HEK293 (cell line): ENCODE results near the gene NPAS2.

ENCODE experiments used
- CTCF ChIP-seq: fragments of 450-650 bp; formaldehyde crosslinking; IDR thresholded peaks from 2 replicates; pipeline ENCODE4 v1.5.1; 2016; ENCODE audit warnings: missing biosample characterization, missing genetic modification characterization
- REST ChIP-seq: fragments of 450-650 bp; formaldehyde crosslinking; IDR thresholded peaks from 2 replicates; pipeline ENCODE4 v1.5.1; 2016; ENCODE audit warnings: missing biosample characterization, missing genetic modification characterization
- TCF7L2 ChIP-seq: IDR thresholded peaks from 2 replicates; pipeline ENCODE4 v1.6.1; 2011; ENCODE audit warnings: low read depth, mild to moderate bottlenecking, inconsistent platforms, low read length, moderate library complexity, borderline replicate concordance
- YY1 ChIP-seq: fragments of 450-650 bp; formaldehyde crosslinking; IDR thresholded peaks from 2 replicates; pipeline ENCODE4 v1.5.1; 2018; ENCODE audit warnings: missing biosample characterization, missing genetic modification characterization
- ZBTB8A ChIP-seq: fragments of 450-650 bp; formaldehyde crosslinking; IDR thresholded peaks from 2 replicates; pipeline ENCODE4 v1.5.1; 2016; ENCODE audit warnings: missing biosample characterization, missing genetic modification characterization
- ZFP37 ChIP-seq: fragments of 450-650 bp; formaldehyde crosslinking; IDR thresholded peaks from 2 replicates; pipeline ENCODE4 v1.5.1; 2016; ENCODE audit warnings: missing biosample characterization, missing genetic modification characterization
- ZNF140 ChIP-seq: fragments of 450-650 bp; formaldehyde crosslinking; IDR thresholded peaks from 2 replicates; pipeline ENCODE4 v1.5.1; 2016; ENCODE audit warnings: missing biosample characterization, missing genetic modification characterization
- ZNF146 ChIP-seq: fragments of 450-650 bp; formaldehyde crosslinking; IDR thresholded peaks from 2 replicates; pipeline ENCODE4 v1.5.1; 2016; ENCODE audit warnings: missing biosample characterization, missing genetic modification characterization
- ZNF341 ChIP-seq: fragments of 450-650 bp; formaldehyde crosslinking; IDR thresholded peaks from 2 replicates; pipeline ENCODE4; 2016; ENCODE audit warnings: low read depth, missing biosample characterization, missing genetic modification characterization
- ZNF549 ChIP-seq: fragments of 450-650 bp; IDR thresholded peaks from 2 replicates; pipeline ENCODE4 v1.5.1; 2018; ENCODE audit warnings: missing biosample characterization, missing genetic modification characterization, mild to moderate bottlenecking, inconsistent platforms, moderate library complexity
- ZNF555 ChIP-seq: fragments of 450-650 bp; formaldehyde crosslinking; conservative IDR thresholded peaks from 2 replicates; pipeline ENCODE4 v1.5.1; 2017; ENCODE audit warnings: missing biosample characterization, mild to moderate bottlenecking, missing genetic modification characterization, inconsistent platforms
- ZNF623 ChIP-seq: fragments of 450-650 bp; formaldehyde crosslinking; IDR thresholded peaks from 2 replicates; pipeline ENCODE4 v1.5.1; 2016; ENCODE audit warnings: missing biosample characterization, missing genetic modification characterization
- TF ChIP-seq, protein P1 (sequence below): fragments of 450-650 bp; formaldehyde crosslinking; IDR thresholded peaks from 2 replicates; pipeline ENCODE4 v1.5.1; 2016; ENCODE audit warnings: missing biosample characterization, missing genetic modification characterization
- TF ChIP-seq, protein P2 (sequence below): fragments of 450-650 bp; formaldehyde crosslinking; IDR thresholded peaks from 2 replicates; pipeline ENCODE4 v1.5.1; 2017; ENCODE audit warnings: missing biosample characterization, missing genetic modification characterization

GRCh38 chr2:100840519-100840918 is 20.6 kb downstream of the NPAS2 start:
- TF ChIP-seq CTCF (tag by site-specific recombination) (no peak), ZNF140 (tag by site-specific recombination) (no peak), ZNF549 (tag by site-specific recombination) (no peak), TCF7L2 (no peak), ZBTB8A (tag by site-specific recombination) (no peak), YY1 (no peak), ZNF555 (tag by site-specific recombination) (no peak), ZFP37 (tag by site-specific recombination) (no peak), ZNF623 (tag by site-specific recombination) (no peak), ZNF146 (no peak), ZNF341 (tag by site-specific recombination) (no peak), REST (no peak)
- TF ChIP-seq, protein P1, sequence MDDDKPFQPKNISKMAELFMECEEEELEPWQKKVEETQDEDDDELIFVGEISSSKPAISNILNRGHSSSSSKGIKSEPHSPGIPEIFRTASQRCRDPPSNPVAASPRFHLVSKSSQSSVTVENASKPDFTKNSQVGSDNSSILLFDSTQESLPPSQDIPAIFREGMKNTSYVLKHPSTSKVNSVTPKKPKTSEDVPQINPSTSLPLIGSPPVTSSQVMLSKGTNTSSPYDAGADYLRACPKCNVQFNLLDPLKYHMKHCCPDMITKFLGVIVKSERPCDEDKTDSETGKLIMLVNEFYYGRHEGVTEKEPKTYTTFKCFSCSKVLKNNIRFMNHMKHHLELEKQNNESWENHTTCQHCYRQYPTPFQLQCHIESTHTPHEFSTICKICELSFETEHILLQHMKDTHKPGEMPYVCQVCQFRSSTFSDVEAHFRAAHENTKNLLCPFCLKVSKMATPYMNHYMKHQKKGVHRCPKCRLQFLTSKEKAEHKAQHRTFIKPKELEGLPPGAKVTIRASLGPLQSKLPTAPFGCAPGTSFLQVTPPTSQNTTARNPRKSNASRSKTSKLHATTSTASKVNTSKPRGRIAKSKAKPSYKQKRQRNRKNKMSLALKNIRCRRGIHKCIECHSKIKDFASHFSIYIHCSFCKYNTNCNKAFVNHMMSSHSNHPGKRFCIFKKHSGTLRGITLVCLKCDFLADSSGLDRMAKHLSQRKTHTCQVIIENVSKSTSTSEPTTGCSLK (tag by site-specific recombination): no peak
- TF ChIP-seq, protein P2, sequence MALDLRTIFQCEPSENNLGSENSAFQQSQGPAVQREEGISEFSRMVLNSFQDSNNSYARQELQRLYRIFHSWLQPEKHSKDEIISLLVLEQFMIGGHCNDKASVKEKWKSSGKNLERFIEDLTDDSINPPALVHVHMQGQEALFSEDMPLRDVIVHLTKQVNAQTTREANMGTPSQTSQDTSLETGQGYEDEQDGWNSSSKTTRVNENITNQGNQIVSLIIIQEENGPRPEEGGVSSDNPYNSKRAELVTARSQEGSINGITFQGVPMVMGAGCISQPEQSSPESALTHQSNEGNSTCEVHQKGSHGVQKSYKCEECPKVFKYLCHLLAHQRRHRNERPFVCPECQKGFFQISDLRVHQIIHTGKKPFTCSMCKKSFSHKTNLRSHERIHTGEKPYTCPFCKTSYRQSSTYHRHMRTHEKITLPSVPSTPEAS: no peak
